ENCODE measurements around the gene ARHGEF28.

DNA sequence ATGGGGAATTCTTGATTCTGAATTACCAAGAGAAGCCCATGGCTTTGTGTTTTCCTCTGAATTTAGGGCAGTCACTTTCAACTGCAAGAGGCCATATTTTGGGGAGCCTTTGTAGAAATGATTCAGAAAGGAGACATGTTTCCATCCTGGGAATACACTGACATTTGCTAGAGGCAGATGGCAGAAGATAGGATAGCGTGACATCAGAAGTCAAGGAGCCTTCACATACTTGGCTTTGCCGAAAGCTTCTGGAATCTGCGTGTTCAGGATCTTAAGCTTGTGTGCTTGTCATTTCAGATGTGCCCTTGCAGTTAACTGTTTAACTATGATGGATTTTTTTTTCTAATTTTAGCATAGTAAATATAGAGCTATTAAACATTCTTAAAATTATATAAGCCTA is 296.2 kb downstream of the ARHGEF28 start:
- TF ChIP-seq, protein P1, sequence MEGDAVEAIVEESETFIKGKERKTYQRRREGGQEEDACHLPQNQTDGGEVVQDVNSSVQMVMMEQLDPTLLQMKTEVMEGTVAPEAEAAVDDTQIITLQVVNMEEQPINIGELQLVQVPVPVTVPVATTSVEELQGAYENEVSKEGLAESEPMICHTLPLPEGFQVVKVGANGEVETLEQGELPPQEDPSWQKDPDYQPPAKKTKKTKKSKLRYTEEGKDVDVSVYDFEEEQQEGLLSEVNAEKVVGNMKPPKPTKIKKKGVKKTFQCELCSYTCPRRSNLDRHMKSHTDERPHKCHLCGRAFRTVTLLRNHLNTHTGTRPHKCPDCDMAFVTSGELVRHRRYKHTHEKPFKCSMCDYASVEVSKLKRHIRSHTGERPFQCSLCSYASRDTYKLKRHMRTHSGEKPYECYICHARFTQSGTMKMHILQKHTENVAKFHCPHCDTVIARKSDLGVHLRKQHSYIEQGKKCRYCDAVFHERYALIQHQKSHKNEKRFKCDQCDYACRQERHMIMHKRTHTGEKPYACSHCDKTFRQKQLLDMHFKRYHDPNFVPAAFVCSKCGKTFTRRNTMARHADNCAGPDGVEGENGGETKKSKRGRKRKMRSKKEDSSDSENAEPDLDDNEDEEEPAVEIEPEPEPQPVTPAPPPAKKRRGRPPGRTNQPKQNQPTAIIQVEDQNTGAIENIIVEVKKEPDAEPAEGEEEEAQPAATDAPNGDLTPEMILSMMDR (IDR thresholded peaks at IDR 0.05), result no peak
- TF ChIP-seq POLR2AphosphoS5 (IDR thresholded peaks at IDR 0.05), result no peak
- TF ChIP-seq EP300 (IDR thresholded peaks at IDR 0.05), result no peak
- TF ChIP-seq POLR2A (IDR thresholded peaks at IDR 0.05), result no peak
